Liver (tissue), 3 donors: ENCODE measurements around the gene MAP3K12.

Source experiments
- FOXA1 ChIP-seq: IDR thresholded peaks from 2 replicates; pipeline ENCODE4 v1.6.1; 2016; ENCODE audit warnings: antibody characterized with exemption
- GABPA ChIP-seq, 2 donors: IDR thresholded peaks in 1 of 2; conservative IDR thresholded peaks in 1 of 2; 2 replicates each; pipeline ENCODE4 v1.6.1; 2016; ENCODE audit warnings: antibody characterized with exemption in 2 of 2, mild to moderate bottlenecking in 1 of 2, moderate library complexity in 1 of 2
- HNF4A ChIP-seq, 2 donors: conservative IDR thresholded peaks; 2 replicates each; pipeline ENCODE4 v1.6.1; 2016; ENCODE audit warnings: antibody characterized with exemption in 2 of 2, mild to moderate bottlenecking in 2 of 2
- JUND ChIP-seq, 2 donors: IDR thresholded peaks; 2 replicates each; pipeline ENCODE4 v1.6.1; 2016; ENCODE audit warnings: antibody characterized with exemption in 2 of 2
- RAD21 ChIP-seq, 2 donors: IDR thresholded peaks; 2 replicates each; pipeline ENCODE4 v1.6.1; 2016; ENCODE audit warnings: antibody characterized with exemption in 2 of 2, mild to moderate bottlenecking in 2 of 2
- RXRA ChIP-seq, 2 donors: IDR thresholded peaks; 2 replicates each; pipeline ENCODE4 v1.6.1; 2017 to 2018; ENCODE audit warnings: antibody characterized with exemption in 2 of 2, mild to moderate bottlenecking in 1 of 2
- SP1 ChIP-seq: IDR thresholded peaks from 2 replicates; pipeline ENCODE4 v1.6.1; 2018; ENCODE audit warnings: antibody characterized with exemption, mild to moderate bottlenecking
- TAF1 ChIP-seq: conservative IDR thresholded peaks from 2 replicates; pipeline ENCODE4 v1.6.1; 2016; ENCODE audit warnings: antibody characterized with exemption, mild to moderate bottlenecking
- YY1 ChIP-seq: IDR thresholded peaks from 2 replicates; pipeline ENCODE4 v1.6.1; 2016; ENCODE audit warnings: antibody characterized with exemption, mild to moderate bottlenecking
- TF ChIP-seq, protein P1 (sequence below): fragments of 150-350 bp; IDR thresholded peaks from 2 replicates; pipeline ENCODE4 v1.5.1; 2017; ENCODE audit warnings: improper control_type of control experiment, low read depth, low read length; ENCODE audit not compliant: missing input control
- TF ChIP-seq, protein P2 (sequence below): IDR thresholded peaks from 2 replicates; pipeline ENCODE4 v1.6.1; 2016; ENCODE audit warnings: antibody characterized with exemption, mild to moderate bottlenecking
- TF ChIP-seq, protein P3 (sequence below): IDR thresholded peaks from 2 replicates; pipeline ENCODE4 v1.6.1; 2016; ENCODE audit warnings: antibody characterized with exemption
- TF ChIP-seq, protein P4 (sequence below): IDR thresholded peaks from 2 replicates; pipeline ENCODE4 v1.6.1; 2016; ENCODE audit warnings: antibody characterized with exemption
- donor health status: healthy.
- donor health status: healthy.

DNA sequence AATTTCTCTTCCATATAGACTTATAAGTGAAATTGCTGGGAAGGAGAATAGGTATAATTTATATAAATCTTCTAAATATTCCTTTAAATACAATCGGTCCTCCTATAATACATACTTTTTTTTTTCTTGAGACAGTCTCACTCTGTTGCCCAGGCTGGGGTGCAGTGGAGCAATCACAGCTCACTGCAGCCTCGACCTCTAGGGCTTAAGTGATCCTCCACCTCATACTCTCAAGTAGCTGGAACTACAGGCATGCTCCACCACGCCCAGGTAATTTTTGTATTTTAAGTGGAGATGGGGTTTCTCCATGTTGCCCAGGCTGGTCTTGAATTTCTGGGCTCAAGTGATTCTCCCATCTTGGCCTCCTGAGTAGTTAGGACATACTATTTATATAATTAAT, 37.7 kb upstream of the MAP3K12 start:
- no peak for TF ChIP-seq TAF1
- TF ChIP-seq, protein P1, sequence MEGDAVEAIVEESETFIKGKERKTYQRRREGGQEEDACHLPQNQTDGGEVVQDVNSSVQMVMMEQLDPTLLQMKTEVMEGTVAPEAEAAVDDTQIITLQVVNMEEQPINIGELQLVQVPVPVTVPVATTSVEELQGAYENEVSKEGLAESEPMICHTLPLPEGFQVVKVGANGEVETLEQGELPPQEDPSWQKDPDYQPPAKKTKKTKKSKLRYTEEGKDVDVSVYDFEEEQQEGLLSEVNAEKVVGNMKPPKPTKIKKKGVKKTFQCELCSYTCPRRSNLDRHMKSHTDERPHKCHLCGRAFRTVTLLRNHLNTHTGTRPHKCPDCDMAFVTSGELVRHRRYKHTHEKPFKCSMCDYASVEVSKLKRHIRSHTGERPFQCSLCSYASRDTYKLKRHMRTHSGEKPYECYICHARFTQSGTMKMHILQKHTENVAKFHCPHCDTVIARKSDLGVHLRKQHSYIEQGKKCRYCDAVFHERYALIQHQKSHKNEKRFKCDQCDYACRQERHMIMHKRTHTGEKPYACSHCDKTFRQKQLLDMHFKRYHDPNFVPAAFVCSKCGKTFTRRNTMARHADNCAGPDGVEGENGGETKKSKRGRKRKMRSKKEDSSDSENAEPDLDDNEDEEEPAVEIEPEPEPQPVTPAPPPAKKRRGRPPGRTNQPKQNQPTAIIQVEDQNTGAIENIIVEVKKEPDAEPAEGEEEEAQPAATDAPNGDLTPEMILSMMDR = no peak
- TF ChIP-seq, protein P2, sequence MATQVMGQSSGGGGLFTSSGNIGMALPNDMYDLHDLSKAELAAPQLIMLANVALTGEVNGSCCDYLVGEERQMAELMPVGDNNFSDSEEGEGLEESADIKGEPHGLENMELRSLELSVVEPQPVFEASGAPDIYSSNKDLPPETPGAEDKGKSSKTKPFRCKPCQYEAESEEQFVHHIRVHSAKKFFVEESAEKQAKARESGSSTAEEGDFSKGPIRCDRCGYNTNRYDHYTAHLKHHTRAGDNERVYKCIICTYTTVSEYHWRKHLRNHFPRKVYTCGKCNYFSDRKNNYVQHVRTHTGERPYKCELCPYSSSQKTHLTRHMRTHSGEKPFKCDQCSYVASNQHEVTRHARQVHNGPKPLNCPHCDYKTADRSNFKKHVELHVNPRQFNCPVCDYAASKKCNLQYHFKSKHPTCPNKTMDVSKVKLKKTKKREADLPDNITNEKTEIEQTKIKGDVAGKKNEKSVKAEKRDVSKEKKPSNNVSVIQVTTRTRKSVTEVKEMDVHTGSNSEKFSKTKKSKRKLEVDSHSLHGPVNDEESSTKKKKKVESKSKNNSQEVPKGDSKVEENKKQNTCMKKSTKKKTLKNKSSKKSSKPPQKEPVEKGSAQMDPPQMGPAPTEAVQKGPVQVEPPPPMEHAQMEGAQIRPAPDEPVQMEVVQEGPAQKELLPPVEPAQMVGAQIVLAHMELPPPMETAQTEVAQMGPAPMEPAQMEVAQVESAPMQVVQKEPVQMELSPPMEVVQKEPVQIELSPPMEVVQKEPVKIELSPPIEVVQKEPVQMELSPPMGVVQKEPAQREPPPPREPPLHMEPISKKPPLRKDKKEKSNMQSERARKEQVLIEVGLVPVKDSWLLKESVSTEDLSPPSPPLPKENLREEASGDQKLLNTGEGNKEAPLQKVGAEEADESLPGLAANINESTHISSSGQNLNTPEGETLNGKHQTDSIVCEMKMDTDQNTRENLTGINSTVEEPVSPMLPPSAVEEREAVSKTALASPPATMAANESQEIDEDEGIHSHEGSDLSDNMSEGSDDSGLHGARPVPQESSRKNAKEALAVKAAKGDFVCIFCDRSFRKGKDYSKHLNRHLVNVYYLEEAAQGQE = no peak
- TF ChIP-seq, protein P3, sequence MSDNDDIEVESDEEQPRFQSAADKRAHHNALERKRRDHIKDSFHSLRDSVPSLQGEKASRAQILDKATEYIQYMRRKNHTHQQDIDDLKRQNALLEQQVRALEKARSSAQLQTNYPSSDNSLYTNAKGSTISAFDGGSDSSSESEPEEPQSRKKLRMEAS = no peak
- no peak for TF ChIP-seq JUND (IDR thresholded peaks at IDR 0.05)
- TF ChIP-seq RAD21 (IDR thresholded peaks at IDR 0.05) = no peak
- TF ChIP-seq YY1 = no peak
- TF ChIP-seq, protein P4, sequence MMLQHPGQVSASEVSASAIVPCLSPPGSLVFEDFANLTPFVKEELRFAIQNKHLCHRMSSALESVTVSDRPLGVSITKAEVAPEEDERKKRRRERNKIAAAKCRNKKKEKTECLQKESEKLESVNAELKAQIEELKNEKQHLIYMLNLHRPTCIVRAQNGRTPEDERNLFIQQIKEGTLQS = no peak
- TF ChIP-seq RXRA (IDR thresholded peaks at IDR 0.05) = no peak
- no peak for TF ChIP-seq GABPA (IDR thresholded peaks at IDR 0.05 in 1 of 2, conservative IDR thresholded peaks at IDR 0.05 in 1 of 2)
- TF ChIP-seq SP1 = no peak
- no peak for TF ChIP-seq FOXA1
- no peak for TF ChIP-seq HNF4A (conservative IDR thresholded peaks at IDR 0.05)
